ENCODE data around the gene CEBPB.
"Not testable (repeated sequence)": the region's sequence is repeated elsewhere in the genome, so short reads cannot be mapped to it uniquely, and the experiment has no call there.

The CEBPB gene

DNA sequence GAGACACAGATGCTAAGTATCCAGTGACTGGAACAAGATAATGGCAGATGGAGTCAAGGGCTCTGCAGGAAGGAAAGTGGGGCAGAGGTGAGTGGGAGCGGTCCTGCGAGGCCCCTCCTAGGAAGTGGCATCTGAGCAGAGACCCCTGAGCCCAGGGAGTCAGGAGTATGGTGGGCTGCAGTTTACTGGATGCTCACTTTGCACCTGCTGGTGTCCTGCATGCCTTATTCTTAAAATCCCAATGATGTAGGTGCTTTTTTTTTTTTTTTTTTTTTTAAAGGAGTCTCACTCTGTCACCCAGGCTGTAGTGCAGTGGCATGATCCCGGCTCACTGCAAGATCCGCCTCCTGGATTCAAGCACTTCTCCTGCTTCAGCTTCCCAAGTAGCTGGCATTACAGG is 5.6 kb downstream of the CEBPB start:
- TF ChIP-seq, protein P1, sequence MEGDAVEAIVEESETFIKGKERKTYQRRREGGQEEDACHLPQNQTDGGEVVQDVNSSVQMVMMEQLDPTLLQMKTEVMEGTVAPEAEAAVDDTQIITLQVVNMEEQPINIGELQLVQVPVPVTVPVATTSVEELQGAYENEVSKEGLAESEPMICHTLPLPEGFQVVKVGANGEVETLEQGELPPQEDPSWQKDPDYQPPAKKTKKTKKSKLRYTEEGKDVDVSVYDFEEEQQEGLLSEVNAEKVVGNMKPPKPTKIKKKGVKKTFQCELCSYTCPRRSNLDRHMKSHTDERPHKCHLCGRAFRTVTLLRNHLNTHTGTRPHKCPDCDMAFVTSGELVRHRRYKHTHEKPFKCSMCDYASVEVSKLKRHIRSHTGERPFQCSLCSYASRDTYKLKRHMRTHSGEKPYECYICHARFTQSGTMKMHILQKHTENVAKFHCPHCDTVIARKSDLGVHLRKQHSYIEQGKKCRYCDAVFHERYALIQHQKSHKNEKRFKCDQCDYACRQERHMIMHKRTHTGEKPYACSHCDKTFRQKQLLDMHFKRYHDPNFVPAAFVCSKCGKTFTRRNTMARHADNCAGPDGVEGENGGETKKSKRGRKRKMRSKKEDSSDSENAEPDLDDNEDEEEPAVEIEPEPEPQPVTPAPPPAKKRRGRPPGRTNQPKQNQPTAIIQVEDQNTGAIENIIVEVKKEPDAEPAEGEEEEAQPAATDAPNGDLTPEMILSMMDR (conservative IDR thresholded peaks at IDR 0.05), result no peak
- no peak overlapping the region for H3K27ac ChIP-seq

DNA sequence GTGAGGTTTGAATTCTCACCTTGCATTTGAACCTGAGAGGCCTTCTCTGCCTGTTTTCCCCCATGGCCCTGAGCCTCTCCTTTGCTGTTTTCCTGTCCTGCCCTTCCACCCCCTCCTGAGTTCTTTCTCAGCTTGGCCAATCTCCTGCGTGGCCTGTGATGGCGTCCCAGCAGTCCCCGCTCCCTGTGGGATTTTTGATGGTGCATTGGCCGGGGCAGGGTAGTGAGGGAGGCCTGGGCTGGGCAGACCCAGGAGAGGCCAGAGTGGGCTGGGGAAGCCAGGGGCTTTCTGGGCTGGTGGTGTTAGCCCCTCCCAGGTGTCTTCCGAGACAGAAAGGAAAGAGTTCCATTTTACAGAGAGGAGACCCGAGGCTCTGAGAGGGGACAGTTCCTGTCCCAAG is 6.3 kb downstream of the CEBPB start:
- H3K27ac ChIP-seq, result no peak overlapping the region
- TF ChIP-seq, protein P1 (conservative IDR thresholded peaks at IDR 0.05), result no peak

DNA sequence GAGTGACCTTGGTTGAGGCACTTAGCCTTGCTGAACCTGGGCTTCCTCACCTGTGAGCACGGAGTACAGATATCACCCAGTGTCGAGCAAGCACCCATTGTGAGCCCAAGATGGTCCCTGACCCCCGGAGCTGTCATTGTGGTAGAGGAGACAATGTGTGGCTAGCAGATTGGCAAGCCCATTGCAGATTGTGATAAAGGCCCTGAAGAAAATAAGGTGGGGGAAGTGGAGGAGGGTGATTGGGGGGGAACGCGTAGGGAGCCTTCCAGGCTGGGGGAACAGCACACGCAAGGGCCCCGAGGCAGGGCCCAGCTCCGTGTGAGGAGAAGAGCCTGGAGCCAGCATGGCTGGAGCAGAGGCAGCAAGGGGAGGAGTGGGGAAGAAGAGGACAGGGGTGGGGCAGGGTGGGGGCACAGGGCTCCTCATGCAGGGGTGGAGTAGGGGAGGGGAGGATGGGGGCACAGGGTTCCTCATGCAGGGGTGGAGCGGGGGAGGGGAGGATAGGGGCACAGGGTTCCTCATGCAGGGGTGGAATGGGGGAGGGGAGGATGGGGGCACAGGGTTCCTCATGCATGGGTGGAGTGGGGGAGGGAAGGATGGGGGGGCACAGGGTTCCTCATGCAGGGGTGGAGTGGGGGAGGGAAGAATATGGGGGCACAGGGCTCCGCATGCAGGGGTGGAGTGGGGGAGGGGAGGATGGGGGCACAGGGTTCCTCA is 7.0 kb downstream of the CEBPB start:
- TF ChIP-seq, protein P1 (conservative IDR thresholded peaks at IDR 0.05), result no peak
- H3K27ac ChIP-seq, result no peak overlapping the region

DNA sequence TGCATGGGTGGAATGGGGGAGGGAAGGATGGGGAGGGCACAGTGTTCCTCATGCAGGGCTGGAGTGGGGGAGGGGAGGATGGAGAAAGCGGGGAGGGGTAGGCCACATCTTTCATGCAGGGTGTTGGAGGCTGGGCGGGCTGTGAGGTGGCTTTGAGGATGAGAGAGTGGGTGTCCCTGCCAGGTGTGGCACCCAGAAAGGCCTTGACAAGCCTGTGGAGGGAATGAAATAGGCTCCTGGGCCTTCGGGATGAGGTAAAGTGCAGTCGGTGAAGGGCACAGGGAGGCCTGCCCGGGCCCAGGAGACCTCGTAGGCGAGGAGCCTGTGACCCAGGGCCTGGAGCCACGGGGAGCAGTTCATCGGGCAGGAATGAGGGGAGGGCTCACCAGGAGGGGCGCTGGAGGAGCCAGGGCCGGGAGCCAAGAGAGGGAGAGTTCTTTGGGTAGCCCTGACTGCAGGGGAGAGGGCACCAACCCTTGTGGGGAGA is 7.6 kb downstream of the CEBPB start:
- no peak overlapping the region for H3K27ac ChIP-seq
- TF ChIP-seq, protein P1 (conservative IDR thresholded peaks at IDR 0.05), result no peak

DNA sequence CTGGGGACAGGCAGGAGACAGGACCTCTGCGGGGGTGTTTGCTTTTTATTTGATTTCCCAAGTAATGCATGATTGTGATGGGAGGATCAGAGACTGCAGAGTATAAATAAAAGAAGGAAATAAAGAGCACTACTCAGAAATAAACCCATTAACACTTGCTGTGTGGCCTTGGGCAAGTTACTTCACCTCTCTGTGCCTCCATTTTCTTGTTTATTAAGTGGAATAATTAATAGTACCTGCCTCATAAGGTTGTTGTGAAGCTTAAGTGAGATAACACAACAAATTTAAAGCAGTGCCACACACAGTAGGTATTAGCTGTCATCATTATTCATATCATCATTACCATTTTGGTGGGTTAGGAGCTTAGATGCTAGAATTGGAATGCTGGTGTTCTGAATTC is 8.1 kb downstream of the CEBPB start:
- H3K27ac ChIP-seq, result no peak overlapping the region
- TF ChIP-seq, protein P1 (conservative IDR thresholded peaks at IDR 0.05), result no peak

DNA sequence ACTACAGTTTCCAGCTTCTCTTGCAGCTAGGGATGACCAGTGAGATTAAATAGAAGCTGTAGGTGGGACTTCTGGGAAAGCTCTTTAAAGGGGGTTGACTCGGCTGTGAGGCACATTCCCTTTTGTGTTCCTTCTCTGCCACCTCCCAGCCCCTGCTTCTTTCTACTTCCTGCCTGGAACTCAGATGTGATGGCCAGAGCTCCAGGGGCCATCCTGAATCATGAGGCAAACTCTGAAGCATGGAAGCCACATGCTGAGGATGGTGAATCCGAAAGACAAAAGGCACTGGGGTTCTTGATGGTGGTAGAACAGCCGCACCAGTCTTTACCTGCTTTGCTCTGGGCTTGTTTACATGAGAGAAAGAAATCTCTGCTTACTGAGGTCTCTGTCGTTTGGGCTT is 9.1 kb downstream of the CEBPB start:
- no peak overlapping the region for H3K27ac ChIP-seq
- TF ChIP-seq, protein P1 (conservative IDR thresholded peaks at IDR 0.05), result no peak

DNA sequence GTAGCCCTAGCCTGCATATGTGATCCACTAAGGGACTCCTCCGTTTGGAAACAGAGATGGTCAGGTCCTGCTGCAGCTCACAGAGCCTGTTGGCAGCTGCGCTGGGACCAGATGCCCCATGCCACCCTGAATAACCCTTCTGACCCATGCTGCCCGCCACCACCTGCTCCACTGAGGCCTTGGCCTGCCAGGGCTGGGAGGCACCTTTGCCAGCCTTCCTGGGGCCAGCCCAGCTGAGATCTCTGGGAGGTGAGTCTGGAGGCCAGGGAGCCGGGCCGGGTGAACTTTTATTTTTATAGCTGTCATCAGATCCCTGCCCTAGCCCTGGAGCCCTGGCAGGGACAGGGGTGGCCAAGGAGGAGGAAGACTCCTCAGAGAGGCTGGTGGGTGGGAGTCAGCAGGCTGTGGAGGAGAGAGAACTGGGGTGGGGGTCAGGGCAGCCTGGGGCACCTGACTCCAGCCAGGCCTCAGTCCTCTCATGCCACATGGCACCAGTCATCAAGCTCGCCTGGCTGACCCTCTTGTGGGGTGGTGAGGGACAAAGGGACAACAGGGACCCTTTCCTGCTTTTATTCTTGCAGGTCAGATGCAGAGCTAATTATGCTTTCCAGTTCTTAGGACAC is 10.0 kb downstream of the CEBPB start:
- no peak overlapping the region for H3K27ac ChIP-seq
- TF ChIP-seq, protein P1 (conservative IDR thresholded peaks at IDR 0.05), result no peak

DNA sequence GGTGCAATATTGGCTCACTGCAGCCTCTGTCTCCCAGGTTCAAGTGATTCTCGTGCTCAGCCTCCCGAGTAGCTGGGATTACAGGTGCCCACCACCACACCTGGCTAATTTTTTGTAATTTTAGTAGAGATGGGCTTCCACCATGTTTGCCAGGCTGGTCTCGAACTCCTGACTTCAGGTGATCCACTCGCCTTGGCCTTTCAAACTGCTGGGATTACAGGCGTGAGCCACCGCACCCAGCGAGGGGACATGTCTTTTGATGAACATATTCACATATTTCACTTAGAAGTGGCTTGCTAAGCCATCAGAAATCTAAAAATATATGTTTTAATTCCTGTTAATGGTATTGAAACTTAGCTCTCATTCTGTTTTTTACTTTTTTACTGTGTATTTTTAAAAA is 11.1 kb downstream of the CEBPB start:
- not testable (repeated sequence) for H3K27ac ChIP-seq

Data from VCaP (cell line).